Right lobe of liver (tissue), 6 donors: ENCODE results near the gene SSBP2. TPM values are rescaled to one million over a fixed set of nuclear protein-coding genes. Genes with fewer than 3 reads are reported as not detected.
A peak's percentile ranks its signal among the peaks of the same experiment; 100 is the strongest.

Source experiments
- ATAC-seq, 4 donors: fragments of 200-7000 bp; cut with Tn5 transposase; one replicate each; pipeline ENCODE4 v1.9.1; 2020; ENCODE audit warnings: mild to moderate bottlenecking in 4 of 4, moderate library complexity in 4 of 4
- DNase-seq, 3 donors: peaks; one replicate each; pipeline ENCODE4 v3.0.0-alpha.2; 2020
- H3K27ac ChIP-seq, 3 donors: fragments of 200-600 bp; one replicate each; pipeline ENCODE4 v1.8.0; 2022
- H3K27me3 ChIP-seq, 2 donors: fragments of 200-600 bp; one replicate each; pipeline ENCODE4 v1.8.0; 2022
- H3K36me3 ChIP-seq, 4 donors: fragments of 200-600 bp; sonication (generic) in 1 of 4; one replicate each; pipeline versions ENCODE4 v1.5.1 to v1.8.0; 2017 to 2022; ENCODE audit warnings: control low read depth in 1 of 4
- H3K4me1 ChIP-seq, 4 donors: fragments of 200-600 bp; sonication (generic) in 1 of 4; one replicate each; pipeline versions ENCODE4 v1.5.1 to v1.8.0; 2017 to 2022; ENCODE audit warnings: control low read depth in 1 of 4
- H3K4me3 ChIP-seq, 3 donors: fragments of 200-600 bp; one replicate each; pipeline ENCODE4 v1.8.0; 2022
- H3K9me3 ChIP-seq, 4 donors: fragments of 200-600 bp; sonication (generic) in 1 of 4; one replicate each; pipeline versions ENCODE4 v1.5.1 to v1.8.0; 2017 to 2022; ENCODE audit warnings: control low read depth in 1 of 4
- CTCF ChIP-seq, 4 donors: fragments of 200-600 bp in 3 of 4; fragments of 450-650 bp in 1 of 4; IDR thresholded peaks; one replicate each; pipeline versions ENCODE4 v1.5.1 to v1.8.0; 2016 to 2022; ENCODE audit warnings: antibody characterized with exemption in 4 of 4, mild to moderate bottlenecking in 2 of 4
- POLR2A ChIP-seq: fragments of 450-650 bp; IDR thresholded peaks from one replicate; pipeline ENCODE4 v1.6.1; 2017; ENCODE audit warnings: antibody characterized with exemption, mild to moderate bottlenecking
- WGBS: methylation state at CpG from one replicate; pipeline ENCODE4 v1.1.6; 2018; ENCODE audit warnings: low coverage, low lambda C conversion rate; ENCODE audit not compliant: insufficient coverage; ENCODE audit errors: missing lambda C conversion rate; 5-methylcytosine and 5-hydroxymethylcytosine counted together
- intact Hi-C, 2 donors: fragments of 100-400 bp; cut with DNase I; formaldehyde crosslinking; loops; one replicate each; pipeline versions ENCODE4 v1.11.2 to v1.14.1; 2022
- total RNA-seq, 6 experiments: library from RNA; depleted of rRNA in 2 of 6; stranded (reverse); fragments of >200 nt in 2 of 6; fragmentation: NEBNext Ultra II Directional in 3 of 6; extraction: Animal tissue kit (Norgen Biotek cat#: 25700) in 3 of 6; gene quantifications; one replicate each; pipeline versions ENCODE4 v1.1.0 to v1.2.4, GENCODE V29; 2016 to 2023
- donor health status: DM: no; HTN: yes; CAD: no.
- donor health status: DM: no; HTN: no; CAD: no.
- donor health status: DM: no; HTN: no; CAD: no.
- donor health status: DM: no; HTN: yes; CAD: no.
- donor health status: DM: no; HTN: yes; CAD: no.

Gene SSBP2
- total RNA-seq, 6 experiments from 2014 or later = 2.0 to 4.8 (median 3.7) TPM

GRCh38 chr5:81425569-81425968 is 325.3 kb downstream of the SSBP2 start:
- intact Hi-C loops = no loop called here
- Histone ChIP-seq H3K27ac (peak overlapping the region in 2 of 3 donors; percentile 94 to 97), H3K9me3 (no peaks in the 10 kb centered on the region), H3K4me3 (no peak overlapping the region), H3K36me3 (no peaks in the 10 kb centered on the region), H3K27me3 (no peaks in the 10 kb centered on the region), H3K4me1 (peaks cover 0 to 33% (median 15%) of the 10 kb centered on the region in 4 donors)
- TF ChIP-seq POLR2A = no peak
- TF ChIP-seq CTCF (IDR thresholded peaks at IDR 0.05) = peak; percentile 63 to 70 (median 66)
- ATAC-seq (peak; percentile 23 to 40 (median 35)), DNase-seq (no peak)
- 4% methylated on average over 2 of the region's 2 CpGs for WGBS

- peak overlapping the region; percentile 51 to 97 (median 94) for H3K27ac ChIP-seq
- ATAC-seq = peak in 1 of 4 donors; percentile 23
- H3K27me3 ChIP-seq = no peaks in the 10 kb centered on the region
- no peaks in the 10 kb centered on the region for H3K36me3 ChIP-seq
- H3K4me1 ChIP-seq = peaks cover 0 to 33% (median 15%) of the 10 kb centered on the region in 4 donors
- WGBS = 67% methylated on average over 1 of the region's 1 CpG
- DNase-seq = no peak
- no peaks in the 10 kb centered on the region for H3K9me3 ChIP-seq
- intact Hi-C loops = no loop called here
- no peak overlapping the region for H3K4me3 ChIP-seq
- TF ChIP-seq POLR2A (no peak), CTCF (IDR thresholded peaks at IDR 0.05) (no peak)
Observed at GRCh38 chr5:81424728-81425127, 326.2 kb downstream of the SSBP2 start.

GRCh38 chr5:81422671-81423070 is 328.2 kb downstream of the SSBP2 start:
- Histone ChIP-seq H3K27me3 (no peaks in the 10 kb centered on the region), H3K9me3 (no peaks in the 10 kb centered on the region), H3K36me3 (no peaks in the 10 kb centered on the region), H3K4me1 (peaks cover 0 to 40% (median 15%) of the 10 kb centered on the region in 4 donors), H3K27ac (peak overlapping the region; percentile 79 to 97 (median 94)), H3K4me3 (no peak overlapping the region)
- WGBS = 23% methylated on average over 2 of the region's 2 CpGs
- ATAC-seq (peak; percentile 84 to 95 (median 88)), DNase-seq (peak in 1 of 3 donors; percentile 59)
- intact Hi-C loops = no loop called here
- TF ChIP-seq POLR2A (peak; percentile 25), CTCF (IDR thresholded peaks at IDR 0.05) (no peak)

GRCh38 chr5:81420039-81420667 is 330.7 kb downstream of the SSBP2 start:
- DNase-seq = no peak
- H3K4me3 ChIP-seq = no peak overlapping the region
- no peak for ATAC-seq
- no peaks in the 10 kb centered on the region for H3K36me3 ChIP-seq
- WGBS = 68% methylated on average over 6 of the region's 6 CpGs
- H3K9me3 ChIP-seq = no peaks in the 10 kb centered on the region
- peak overlapping the region in 1 of 3 donors; percentile 94 for H3K27ac ChIP-seq
- H3K4me1 ChIP-seq = peaks cover 0 to 27% (median 12%) of the 10 kb centered on the region in 4 donors
- intact Hi-C loops = no loop called here
- H3K27me3 ChIP-seq = no peaks in the 10 kb centered on the region
- no peak for TF ChIP-seq CTCF (IDR thresholded peaks at IDR 0.05)
- no peak for TF ChIP-seq POLR2A
